ENCODE measurements around the gene MERTK.

MERTK gene

GRCh38 chr2:111946294-111947114 lies 48.1 kb downstream of the MERTK start:
- peak; percentile 96 for DNase-seq (ENCODE audit: low read depth)
- no peak overlapping the region for H3K4me3 ChIP-seq (ENCODE audit: control insufficient read depth, low read depth, low read length)
- no peak for TF ChIP-seq CTCF (conservative IDR thresholded peaks at IDR 0.05; ENCODE audit: control insufficient read depth, insufficient read depth, low read depth, low read length)

DNA sequence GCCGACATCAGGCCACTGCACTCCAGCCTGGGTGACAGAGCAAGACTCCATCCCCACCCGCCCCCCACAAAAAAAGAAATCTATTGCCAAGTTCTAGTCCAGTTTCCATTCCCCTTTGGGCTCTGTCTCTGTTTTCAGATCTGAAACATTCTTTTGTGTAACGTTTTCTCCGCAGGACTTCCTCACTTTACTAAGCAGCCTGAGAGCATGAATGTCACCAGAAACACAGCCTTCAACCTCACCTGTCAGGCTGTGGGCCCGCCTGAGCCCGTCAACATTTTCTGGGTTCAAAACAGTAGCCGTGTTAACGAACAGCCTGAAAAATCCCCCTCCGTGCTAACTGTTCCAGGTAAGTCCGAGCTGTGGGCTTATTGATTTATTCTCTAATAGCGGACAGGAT lies 48.8 kb downstream of the MERTK start:
- H3K4me3 ChIP-seq (ENCODE audit: control insufficient read depth, low read depth, low read length), result no peak overlapping the region
- no peak for TF ChIP-seq CTCF (conservative IDR thresholded peaks at IDR 0.05; ENCODE audit: control insufficient read depth, insufficient read depth, low read depth, low read length)
- DNase-seq (ENCODE audit: low read depth), result no peak

- no peak for TF ChIP-seq CTCF (conservative IDR thresholded peaks at IDR 0.05; ENCODE audit: control insufficient read depth, insufficient read depth, low read depth, low read length)
- no peak overlapping the region for H3K4me3 ChIP-seq (ENCODE audit: control insufficient read depth, low read depth, low read length)
- DNase-seq (ENCODE audit: low read depth), result no peak
Measured at GRCh38 chr2:111948832-111949231, 50.4 kb downstream of the MERTK start.

DNA sequence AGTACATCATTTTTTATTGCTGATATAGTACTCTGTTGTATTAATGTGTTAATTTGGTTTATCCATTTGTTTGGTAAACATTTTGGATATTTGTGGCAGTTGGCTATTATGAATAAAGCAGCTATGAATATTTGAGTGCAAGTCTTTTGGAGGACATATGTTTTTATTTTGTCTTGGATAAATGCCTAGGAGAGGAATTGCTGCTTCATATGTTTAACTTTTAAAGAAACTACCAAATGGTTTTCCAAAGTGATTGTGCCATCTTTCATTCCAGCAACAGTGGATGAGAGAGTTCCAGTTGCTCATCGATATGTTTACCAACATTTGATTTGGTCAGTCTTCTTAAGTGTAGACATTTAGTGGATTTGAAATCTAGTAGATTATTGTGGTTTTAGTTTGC lies 51.8 kb downstream of the MERTK start:
- H3K4me3 ChIP-seq (ENCODE audit: control insufficient read depth, low read depth, low read length), result no peak overlapping the region
- peak; percentile 30 for DNase-seq (ENCODE audit: low read depth)
- no peak for TF ChIP-seq CTCF (conservative IDR thresholded peaks at IDR 0.05; ENCODE audit: control insufficient read depth, insufficient read depth, low read depth, low read length)

GRCh38 chr2:111951486-111951885 lies 53.1 kb downstream of the MERTK start:
- DNase-seq (ENCODE audit: low read depth), result no peak
- no peak overlapping the region for H3K4me3 ChIP-seq (ENCODE audit: control insufficient read depth, low read depth, low read length)
- no peak for TF ChIP-seq CTCF (conservative IDR thresholded peaks at IDR 0.05; ENCODE audit: control insufficient read depth, insufficient read depth, low read depth, low read length)

DNA sequence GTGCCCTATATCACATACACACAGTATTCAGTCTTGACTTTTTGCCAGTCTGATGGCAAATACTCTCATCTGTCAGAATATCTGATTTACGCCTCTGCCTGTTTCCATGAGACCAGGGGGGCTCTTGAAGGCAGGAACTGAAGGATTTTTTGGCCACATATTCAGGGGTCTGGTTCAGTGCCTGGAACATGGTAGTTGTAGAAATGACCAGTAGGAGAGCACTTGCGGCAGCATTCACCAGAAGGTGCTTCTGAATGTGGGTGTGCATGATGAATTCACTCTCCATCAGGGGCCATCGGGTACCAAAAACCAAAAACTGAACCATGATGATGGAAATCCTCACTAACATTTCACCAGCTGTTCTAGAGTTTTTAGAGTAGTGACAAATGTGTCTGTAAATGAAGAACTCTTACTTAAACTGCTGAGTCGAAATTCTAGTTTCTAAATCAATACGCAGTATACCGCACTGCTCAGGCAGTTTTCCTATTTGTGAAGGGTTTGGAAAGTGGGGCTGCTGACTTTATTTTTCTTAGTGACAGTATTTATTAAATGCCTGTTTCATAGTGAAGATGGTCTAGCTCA lies 54.6 kb downstream of the MERTK start:
- TF ChIP-seq CTCF (conservative IDR thresholded peaks at IDR 0.05; ENCODE audit: control insufficient read depth, insufficient read depth, low read depth, low read length), result no peak
- H3K4me3 ChIP-seq (ENCODE audit: control insufficient read depth, low read depth, low read length), result no peak overlapping the region
- no peak for DNase-seq (ENCODE audit: low read depth)
